Duodenal mucosa (tissue), 2 donors: ENCODE measurements around the gene SLC37A1.

ENCODE experiments used
- H3K27ac ChIP-seq: one replicate; pipeline ENCODE4 v1.7.0; 2013; ENCODE audit warnings: low read depth, low read length
- H3K27me3 ChIP-seq, 2 donors: one replicate each; pipeline ENCODE4 v1.7.0; 2013; ENCODE audit warnings: low read length in 2 of 2, control low read depth in 1 of 2; ENCODE audit not compliant: insufficient read depth in 2 of 2, control insufficient read depth in 1 of 2
- H3K36me3 ChIP-seq, 2 donors: one replicate each; pipeline ENCODE4 v1.7.0; 2013; ENCODE audit warnings: low read length in 2 of 2, control low read depth in 1 of 2; ENCODE audit not compliant: insufficient read depth in 2 of 2, control insufficient read depth in 1 of 2
- H3K4me1 ChIP-seq, 2 donors: one replicate each; pipeline ENCODE4 v1.7.0; 2013; ENCODE audit warnings: low read length in 2 of 2, control low read depth in 1 of 2; ENCODE audit not compliant: insufficient read depth in 2 of 2, control insufficient read depth in 1 of 2
- H3K4me3 ChIP-seq, 2 donors: one replicate each; pipeline ENCODE4 v1.7.0; 2013; ENCODE audit warnings: low read length in 2 of 2, low read depth in 1 of 2
- H3K9ac ChIP-seq, 2 donors: one replicate each; pipeline ENCODE4 v1.7.0; 2013; ENCODE audit warnings: low read length in 2 of 2, low read depth in 1 of 2
- H3K9me3 ChIP-seq, 2 donors: one replicate each; pipeline ENCODE4 v1.7.0; 2013; ENCODE audit warnings: low read length in 2 of 2, control low read depth in 1 of 2; ENCODE audit not compliant: control insufficient read depth in 1 of 2

The SLC37A1 gene

GRCh38 chr21:42619166-42619565, 105.5 kb downstream of the SLC37A1 start:
- peaks cover 4 to 7% of the 10 kb centered on the region in 2 donors for H3K4me1 ChIP-seq
- H3K9me3 ChIP-seq, result no peaks in the 10 kb centered on the region
- no peak overlapping the region for H3K4me3 ChIP-seq
- no peak overlapping the region for H3K27ac ChIP-seq
- peaks cover 27 to 37% of the 10 kb centered on the region in 2 donors for H3K27me3 ChIP-seq
- no peak overlapping the region for H3K9ac ChIP-seq
- no peaks in the 10 kb centered on the region for H3K36me3 ChIP-seq

- Histone ChIP-seq H3K9me3 (no peaks in the 10 kb centered on the region), H3K36me3 (no peaks in the 10 kb centered on the region), H3K27me3 (peaks cover 27 to 37% of the 10 kb centered on the region in 2 donors), H3K4me1 (peaks cover 11 to 14% of the 10 kb centered on the region in 2 donors), H3K4me3 (no peak overlapping the region), H3K27ac (no peak overlapping the region), H3K9ac (no peak overlapping the region)
Observed at GRCh38 chr21:42619841-42620240, 106.2 kb downstream of the SLC37A1 start.

- Histone ChIP-seq H3K9ac (no peak overlapping the region), H3K27ac (no peak overlapping the region), H3K4me3 (no peak overlapping the region), H3K4me1 (peaks cover 11 to 14% of the 10 kb centered on the region in 2 donors), H3K27me3 (peaks cover 27 to 32% of the 10 kb centered on the region in 2 donors), H3K36me3 (no peaks in the 10 kb centered on the region), H3K9me3 (no peaks in the 10 kb centered on the region)
Observed at GRCh38 chr21:42621166-42621818, 107.6 kb downstream of the SLC37A1 start.

GRCh38 chr21:42621819-42622177, 108.1 kb downstream of the SLC37A1 start:
- H3K4me1 ChIP-seq, result peaks cover 11 to 14% of the 10 kb centered on the region in 2 donors
- H3K9me3 ChIP-seq, result no peaks in the 10 kb centered on the region
- H3K4me3 ChIP-seq, result no peak overlapping the region
- peaks cover 24 to 27% of the 10 kb centered on the region in 2 donors for H3K27me3 ChIP-seq
- H3K9ac ChIP-seq, result no peak overlapping the region
- no peak overlapping the region for H3K27ac ChIP-seq
- no peaks in the 10 kb centered on the region for H3K36me3 ChIP-seq

- H3K9ac ChIP-seq, result no peak overlapping the region
- H3K27me3 ChIP-seq, result peaks cover 19 to 23% of the 10 kb centered on the region in 2 donors
- H3K27ac ChIP-seq, result no peak overlapping the region
- no peaks in the 10 kb centered on the region for H3K36me3 ChIP-seq
- H3K4me3 ChIP-seq, result no peak overlapping the region
- no peaks in the 10 kb centered on the region for H3K9me3 ChIP-seq
- peaks cover 11 to 14% of the 10 kb centered on the region in 2 donors for H3K4me1 ChIP-seq
Observed at GRCh38 chr21:42622284-42622683, 108.6 kb downstream of the SLC37A1 start.

GRCh38 chr21:42623694-42624093, 110.0 kb downstream of the SLC37A1 start:
- Histone ChIP-seq H3K4me1 (peaks cover 11 to 14% of the 10 kb centered on the region in 2 donors), H3K9me3 (no peaks in the 10 kb centered on the region), H3K9ac (no peak overlapping the region), H3K4me3 (no peak overlapping the region), H3K27me3 (peaks cover 9 to 10% of the 10 kb centered on the region in 2 donors), H3K27ac (no peak overlapping the region), H3K36me3 (no peaks in the 10 kb centered on the region)

GRCh38 chr21:42624095-42624790, 110.6 kb downstream of the SLC37A1 start:
- Histone ChIP-seq H3K36me3 (no peaks in the 10 kb centered on the region), H3K27me3 (peaks cover 5 to 6% of the 10 kb centered on the region in 2 donors), H3K9ac (no peak overlapping the region), H3K4me1 (peaks cover 11 to 14% of the 10 kb centered on the region in 2 donors), H3K4me3 (no peak overlapping the region), H3K9me3 (no peaks in the 10 kb centered on the region), H3K27ac (no peak overlapping the region)

- Histone ChIP-seq H3K27me3 (peaks cover 0 to under 1% of the 10 kb centered on the region in 2 donors), H3K9ac (no peak overlapping the region), H3K4me3 (no peak overlapping the region), H3K36me3 (no peaks in the 10 kb centered on the region), H3K27ac (no peak overlapping the region), H3K9me3 (no peaks in the 10 kb centered on the region), H3K4me1 (peaks cover 11 to 14% of the 10 kb centered on the region in 2 donors)
Observed at GRCh38 chr21:42624936-42625335, 111.3 kb downstream of the SLC37A1 start.

GRCh38 chr21:42626171-42626570, 112.5 kb downstream of the SLC37A1 start:
- H3K9me3 ChIP-seq, result no peaks in the 10 kb centered on the region
- H3K27me3 ChIP-seq, result no peaks in the 10 kb centered on the region
- H3K36me3 ChIP-seq, result no peaks in the 10 kb centered on the region
- no peak overlapping the region for H3K9ac ChIP-seq
- no peak overlapping the region for H3K4me3 ChIP-seq
- no peak overlapping the region for H3K27ac ChIP-seq
- H3K4me1 ChIP-seq, result peaks cover 11 to 14% of the 10 kb centered on the region in 2 donors

GRCh38 chr21:42627527-42628289, 114.1 kb downstream of the SLC37A1 start:
- Histone ChIP-seq H3K9me3 (no peaks in the 10 kb centered on the region), H3K27me3 (no peaks in the 10 kb centered on the region), H3K36me3 (no peaks in the 10 kb centered on the region), H3K9ac (no peak overlapping the region), H3K4me1 (peaks cover 11 to 14% of the 10 kb centered on the region in 2 donors), H3K27ac (no peak overlapping the region), H3K4me3 (no peak overlapping the region)
